NB4 (cell line): ENCODE data around the gene SHE.

Experiments
- MYC ChIP-seq: IDR thresholded peaks from 2 replicates; pipeline ENCODE4 v1.6.1; 2011; ENCODE audit warnings: low read depth, low read length
- POLR2A ChIP-seq: IDR thresholded peaks from 2 replicates; pipeline ENCODE4 v1.6.1; 2011; ENCODE audit warnings: mild to moderate bottlenecking; ENCODE audit not compliant: insufficient read length; ENCODE audit errors: extremely low read depth
- TF ChIP-seq, protein P1 (sequence below): IDR thresholded peaks from one replicate; pipeline ENCODE4 v1.5.1; 2012; ENCODE audit warnings: low read depth, low read length

DNA sequence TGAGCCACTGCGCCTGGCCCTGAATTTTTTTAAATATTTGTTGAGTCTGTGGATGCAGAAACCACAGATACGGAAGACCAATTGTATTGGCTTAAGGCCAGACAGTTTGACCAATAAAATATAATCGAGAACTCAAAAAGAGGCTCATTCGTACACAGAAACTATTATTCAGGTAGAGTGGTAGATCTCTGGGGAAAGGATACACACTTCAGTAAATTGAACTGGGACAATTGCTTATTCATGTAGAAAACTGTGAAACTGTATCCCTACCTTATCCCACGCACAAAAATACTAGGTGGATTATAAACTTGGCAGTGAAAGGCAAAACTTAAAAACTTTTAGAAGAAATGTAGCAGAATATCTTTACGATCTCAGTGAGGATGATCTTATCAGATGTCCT lies 25.0 kb upstream of the SHE start:
- TF ChIP-seq POLR2A: no peak
- TF ChIP-seq, protein P1, sequence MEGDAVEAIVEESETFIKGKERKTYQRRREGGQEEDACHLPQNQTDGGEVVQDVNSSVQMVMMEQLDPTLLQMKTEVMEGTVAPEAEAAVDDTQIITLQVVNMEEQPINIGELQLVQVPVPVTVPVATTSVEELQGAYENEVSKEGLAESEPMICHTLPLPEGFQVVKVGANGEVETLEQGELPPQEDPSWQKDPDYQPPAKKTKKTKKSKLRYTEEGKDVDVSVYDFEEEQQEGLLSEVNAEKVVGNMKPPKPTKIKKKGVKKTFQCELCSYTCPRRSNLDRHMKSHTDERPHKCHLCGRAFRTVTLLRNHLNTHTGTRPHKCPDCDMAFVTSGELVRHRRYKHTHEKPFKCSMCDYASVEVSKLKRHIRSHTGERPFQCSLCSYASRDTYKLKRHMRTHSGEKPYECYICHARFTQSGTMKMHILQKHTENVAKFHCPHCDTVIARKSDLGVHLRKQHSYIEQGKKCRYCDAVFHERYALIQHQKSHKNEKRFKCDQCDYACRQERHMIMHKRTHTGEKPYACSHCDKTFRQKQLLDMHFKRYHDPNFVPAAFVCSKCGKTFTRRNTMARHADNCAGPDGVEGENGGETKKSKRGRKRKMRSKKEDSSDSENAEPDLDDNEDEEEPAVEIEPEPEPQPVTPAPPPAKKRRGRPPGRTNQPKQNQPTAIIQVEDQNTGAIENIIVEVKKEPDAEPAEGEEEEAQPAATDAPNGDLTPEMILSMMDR: no peak
- no peak for TF ChIP-seq MYC
